HG03103 (cell line): ENCODE results near the gene EFNB2.

Source experiments
- ATAC-seq: cut with Tn5 transposase; IDR thresholded peaks from one replicate; pipeline ENCODE4 v1.9.1; 2021; ENCODE audit warnings: low read depth; ENCODE audit not compliant: unreplicated experiment

EFNB2 gene

DNA sequence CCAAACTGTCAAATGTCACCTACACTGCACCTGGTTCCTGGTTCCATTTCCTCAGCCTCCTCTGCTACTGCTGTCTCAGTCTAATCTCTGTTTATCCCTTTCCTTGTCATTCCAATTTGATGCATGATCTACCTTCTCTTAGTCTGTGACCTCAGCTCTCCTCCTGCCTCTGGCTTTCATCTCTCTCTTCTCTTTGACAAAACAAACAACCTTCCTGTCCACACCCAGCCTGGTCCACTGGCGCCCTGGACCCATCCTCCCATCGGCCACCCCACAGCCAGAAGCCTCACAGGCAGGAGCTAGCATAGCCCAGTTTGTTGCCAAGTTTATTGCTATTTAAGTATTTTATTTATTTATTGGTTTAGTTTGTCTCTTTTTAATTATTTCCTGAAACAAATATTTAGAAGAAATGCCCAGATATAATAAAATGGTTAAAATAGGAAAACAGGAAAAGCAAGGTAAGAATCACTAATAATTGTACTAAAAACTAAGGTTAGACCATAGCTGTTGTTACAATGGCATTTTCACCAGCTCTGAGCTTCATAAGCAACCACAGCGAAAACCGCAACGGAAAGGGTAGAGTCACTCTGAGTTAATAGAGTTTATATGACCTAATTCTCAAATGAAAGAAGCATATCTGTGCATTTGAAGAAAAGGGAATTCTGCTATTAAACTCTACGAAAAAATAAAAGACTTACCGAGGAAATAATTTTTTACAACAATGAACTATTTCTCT is 68.6 kb downstream of the EFNB2 start:
- ATAC-seq, result no peak

GRCh38 chr13:106464076-106464475 is 71.4 kb downstream of the EFNB2 start:
- ATAC-seq, result no peak

GRCh38 chr13:106462710-106463109 is 72.8 kb downstream of the EFNB2 start:
- no peak for ATAC-seq

- no peak for ATAC-seq
Observed at GRCh38 chr13:106455777-106456176, 79.7 kb downstream of the EFNB2 start.

GRCh38 chr13:106455190-106455589 is 80.3 kb downstream of the EFNB2 start:
- no peak for ATAC-seq

DNA sequence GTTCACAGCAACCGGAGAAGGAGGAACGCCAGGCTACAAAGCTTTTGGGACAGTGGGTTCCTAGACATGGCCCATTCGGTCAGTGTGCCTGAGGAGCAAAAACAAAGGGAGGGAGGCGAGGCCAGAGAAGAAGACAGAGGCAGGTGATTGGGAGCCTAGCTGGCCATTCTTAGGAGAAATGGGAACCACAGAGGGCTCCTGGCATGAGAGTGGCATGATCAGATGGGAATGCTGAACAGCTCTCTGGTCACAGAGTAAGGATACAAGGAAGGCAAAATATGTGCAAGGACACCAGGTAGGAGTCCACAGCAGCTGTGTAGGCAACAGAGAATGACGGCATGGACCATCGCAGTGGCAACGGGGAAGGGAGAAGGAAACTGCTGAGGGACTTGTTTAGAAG is 82.4 kb downstream of the EFNB2 start:
- no peak for ATAC-seq

GRCh38 chr13:106450991-106451390 is 84.5 kb downstream of the EFNB2 start:
- no peak for ATAC-seq

- no peak for ATAC-seq
Observed at GRCh38 chr13:106449096-106449495, 86.4 kb downstream of the EFNB2 start.

GRCh38 chr13:106445996-106446395 is 89.5 kb downstream of the EFNB2 start:
- no peak for ATAC-seq

GRCh38 chr13:106443607-106444322 is 91.7 kb downstream of the EFNB2 start:
- ATAC-seq, result no peak

GRCh38 chr13:106440866-106441265 is 94.6 kb downstream of the EFNB2 start:
- ATAC-seq, result no peak
